Measurements from ENCODE around the gene RIN2.

RIN2 gene

GRCh38 chr20:19714579-19714840, 43.5 kb upstream of the RIN2 start:
- DNase-seq (ENCODE audit: low spot score), result no peak
- H3K27ac ChIP-seq, result no peak overlapping the region
- no peak overlapping the region for H3K4me3 ChIP-seq
- TF ChIP-seq, protein P1, sequence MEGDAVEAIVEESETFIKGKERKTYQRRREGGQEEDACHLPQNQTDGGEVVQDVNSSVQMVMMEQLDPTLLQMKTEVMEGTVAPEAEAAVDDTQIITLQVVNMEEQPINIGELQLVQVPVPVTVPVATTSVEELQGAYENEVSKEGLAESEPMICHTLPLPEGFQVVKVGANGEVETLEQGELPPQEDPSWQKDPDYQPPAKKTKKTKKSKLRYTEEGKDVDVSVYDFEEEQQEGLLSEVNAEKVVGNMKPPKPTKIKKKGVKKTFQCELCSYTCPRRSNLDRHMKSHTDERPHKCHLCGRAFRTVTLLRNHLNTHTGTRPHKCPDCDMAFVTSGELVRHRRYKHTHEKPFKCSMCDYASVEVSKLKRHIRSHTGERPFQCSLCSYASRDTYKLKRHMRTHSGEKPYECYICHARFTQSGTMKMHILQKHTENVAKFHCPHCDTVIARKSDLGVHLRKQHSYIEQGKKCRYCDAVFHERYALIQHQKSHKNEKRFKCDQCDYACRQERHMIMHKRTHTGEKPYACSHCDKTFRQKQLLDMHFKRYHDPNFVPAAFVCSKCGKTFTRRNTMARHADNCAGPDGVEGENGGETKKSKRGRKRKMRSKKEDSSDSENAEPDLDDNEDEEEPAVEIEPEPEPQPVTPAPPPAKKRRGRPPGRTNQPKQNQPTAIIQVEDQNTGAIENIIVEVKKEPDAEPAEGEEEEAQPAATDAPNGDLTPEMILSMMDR (IDR thresholded peaks at IDR 0.05), result no peak

GRCh38 chr20:19715986-19716385, 42.1 kb upstream of the RIN2 start:
- DNase-seq (ENCODE audit: low spot score), result peak; percentile 9
- Histone ChIP-seq H3K27ac (no peak overlapping the region), H3K4me3 (no peak overlapping the region)
- TF ChIP-seq, protein P1 (IDR thresholded peaks at IDR 0.05), result no peak

- Histone ChIP-seq H3K4me3 (no peak overlapping the region), H3K27ac (no peak overlapping the region)
- peak; percentile 21 for DNase-seq (ENCODE audit: low spot score)
- TF ChIP-seq, protein P1 (IDR thresholded peaks at IDR 0.05), result no peak
These were observed 39.2 kb upstream of the RIN2 start for GRCh38 chr20:19718880-19719279.

DNA sequence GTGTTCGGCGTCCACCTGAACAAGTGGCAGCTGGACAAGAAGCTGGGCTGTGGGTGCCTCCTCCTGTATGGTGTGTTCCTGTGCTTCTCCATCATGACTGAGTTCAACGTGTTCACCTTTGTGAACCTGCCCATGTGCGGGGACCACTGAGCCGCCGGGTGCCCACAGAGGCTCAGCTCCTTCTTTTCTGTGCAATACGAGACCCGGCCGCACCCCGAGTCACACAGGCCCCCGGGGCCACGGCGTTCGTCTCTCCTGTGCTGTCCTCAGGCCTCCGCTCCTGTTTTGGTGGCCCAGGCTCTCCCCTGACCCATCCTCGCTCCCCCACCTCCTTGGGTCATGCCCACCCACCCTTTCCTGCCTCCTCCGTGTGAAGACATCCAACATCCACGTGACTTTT, 37.1 kb upstream of the RIN2 start:
- peak; percentile 60 for DNase-seq (ENCODE audit: low spot score)
- TF ChIP-seq, protein P1 (IDR thresholded peaks at IDR 0.05), result no peak
- Histone ChIP-seq H3K27ac (no peak overlapping the region), H3K4me3 (no peak overlapping the region)

DNA sequence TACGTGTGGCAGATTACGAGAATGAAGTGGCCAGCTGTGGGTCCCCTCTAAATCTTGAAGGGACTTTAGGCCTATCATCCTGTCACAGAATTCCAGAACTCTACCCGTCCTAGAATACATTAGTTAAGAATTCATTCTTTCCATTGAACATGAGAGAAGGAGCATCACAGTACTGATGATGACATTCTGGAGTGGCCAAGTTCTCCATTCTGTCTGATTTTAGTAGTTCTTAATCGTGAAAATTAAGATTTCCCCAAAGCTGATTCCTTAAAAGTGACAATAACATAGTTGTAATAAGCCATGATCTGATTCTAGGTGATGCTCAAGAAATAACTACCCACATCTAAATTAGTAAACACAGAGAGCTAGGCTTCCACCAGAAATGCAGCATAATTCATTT, 35.0 kb upstream of the RIN2 start:
- no peak for DNase-seq (ENCODE audit: low spot score)
- Histone ChIP-seq H3K27ac (no peak overlapping the region), H3K4me3 (no peak overlapping the region)
- TF ChIP-seq, protein P1 (IDR thresholded peaks at IDR 0.05), result no peak

DNA sequence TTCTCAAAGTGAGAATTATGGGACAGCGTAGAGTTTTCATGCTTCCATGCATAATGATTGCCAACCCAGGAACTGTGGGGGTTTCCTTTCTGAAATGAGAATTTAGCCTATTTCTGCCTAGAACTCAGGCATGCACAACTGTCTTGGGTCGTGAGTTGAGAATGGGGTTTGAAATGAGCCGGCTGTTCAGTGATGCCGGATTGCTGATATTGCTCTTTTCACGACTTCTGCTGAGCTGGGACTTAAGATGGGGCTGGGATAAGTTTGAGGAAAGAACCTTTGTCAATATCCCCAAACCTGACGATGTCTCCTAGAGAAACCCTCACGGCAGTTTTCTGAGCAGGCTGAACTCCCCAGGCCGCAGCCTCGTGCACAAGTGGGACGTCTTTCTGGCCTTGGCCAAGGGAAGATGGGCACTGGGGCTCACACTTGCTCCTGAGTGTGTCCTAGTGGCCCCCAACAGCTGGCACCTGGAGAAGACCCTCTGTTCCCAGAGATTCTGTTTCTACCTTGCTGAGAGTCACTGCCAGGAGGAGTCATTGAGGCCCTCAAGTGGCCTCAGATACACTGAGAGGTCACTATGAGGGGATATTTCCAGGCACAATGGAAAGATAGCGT, 34.1 kb upstream of the RIN2 start:
- Histone ChIP-seq H3K4me3 (no peak overlapping the region), H3K27ac (no peak overlapping the region)
- TF ChIP-seq, protein P1 (IDR thresholded peaks at IDR 0.05), result no peak
- peak; percentile 59 for DNase-seq (ENCODE audit: low spot score)

- no peak overlapping the region for H3K27ac ChIP-seq
- peak; percentile 16 for DNase-seq (ENCODE audit: low spot score)
- no peak overlapping the region for H3K4me3 ChIP-seq
- TF ChIP-seq, protein P1 (IDR thresholded peaks at IDR 0.05), result no peak
These were observed 32.7 kb upstream of the RIN2 start for GRCh38 chr20:19725373-19725772.

All from coronary artery (tissue), 2 donors.